ENCODE measurements around the gene OR9K2. TPM values are rescaled to one million over a fixed set of nuclear protein-coding genes. Genes with fewer than 3 reads are reported as not detected.

The OR9K2 gene
- not detected in 5 replicates for total RNA-seq (2022; extraction: Qiagen RNA extraction; ENCODE audit: low read depth)

GRCh38 chr12:55126106-55126505, at the start of gene OR9K2:
OR9K2 (plus strand) TSS chr12:55126406; CDS start chr12:55129835, 3,429 bp downstream.

Other genes starting within 250 kb of the OR9K2 start
- gene TESPA1, start 141.6 kb upstream of the OR9K2 start, total RNA-seq (2022; extraction: Qiagen RNA extraction; ENCODE audit: low read depth): not detected in 5 replicates
- not detected in 5 replicates for gene NEUROD4, start 106.4 kb upstream of the OR9K2 start, total RNA-seq (2022; extraction: Qiagen RNA extraction; ENCODE audit: low read depth)
- not detected in 5 replicates for gene OR10A7, start 94.6 kb downstream of the OR9K2 start, total RNA-seq (2022; extraction: Qiagen RNA extraction; ENCODE audit: low read depth)
- gene OR6C74, start 118.2 kb downstream of the OR9K2 start, total RNA-seq (2022; extraction: Qiagen RNA extraction; ENCODE audit: low read depth): not detected in 5 replicates
- not detected in 5 replicates for gene OR6C6, start 170.2 kb downstream of the OR9K2 start, total RNA-seq (2022; extraction: Qiagen RNA extraction; ENCODE audit: low read depth)
- not detected in 5 replicates for gene OR6C1, start 187.9 kb downstream of the OR9K2 start, total RNA-seq (2022; extraction: Qiagen RNA extraction; ENCODE audit: low read depth)
- gene OR6C3, start 204.3 kb downstream of the OR9K2 start, total RNA-seq (2022; extraction: Qiagen RNA extraction; ENCODE audit: low read depth): not detected in 5 replicates
- not detected in 5 replicates for gene OR6C75, start 236.6 kb downstream of the OR9K2 start, total RNA-seq (2022; extraction: Qiagen RNA extraction; ENCODE audit: low read depth)

Measured in A549 treated with GW870086 at 1 μM for 4 hours (cell line).